ENCODE data around the gene PLXNB3.

GRCh38 chrX:153768311-153769157 lies 4.5 kb downstream of the PLXNB3 start:
- TF ChIP-seq CTCF (IDR thresholded peaks at IDR 0.05; ENCODE audit: low read depth, low read length), result peak; percentile 35
- no peak for TF ChIP-seq POLR2A (IDR thresholded peaks at IDR 0.05; ENCODE audit: extremely low read depth, insufficient read length)
- TF ChIP-seq, protein P1, sequence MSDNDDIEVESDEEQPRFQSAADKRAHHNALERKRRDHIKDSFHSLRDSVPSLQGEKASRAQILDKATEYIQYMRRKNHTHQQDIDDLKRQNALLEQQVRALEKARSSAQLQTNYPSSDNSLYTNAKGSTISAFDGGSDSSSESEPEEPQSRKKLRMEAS (IDR thresholded peaks at IDR 0.05; ENCODE audit: low read depth, low read length), result no peak
